ENCODE data around the gene SRCIN1.
"Not testable (repeated sequence)": the region's sequence is repeated elsewhere in the genome, so short reads cannot be mapped to it uniquely, and the experiment has no call there.

Gene SRCIN1

GRCh38 chr17:38507921-38508569, 97.7 kb downstream of the SRCIN1 start:
- in situ Hi-C loops (cut with HindIII; ENCODE audit: low pct_ligation_motif_present, low pct_unique_long_range_greater_than_20kb, low sequenced_read_pairs): no loop called here
- DNase-seq: no peak

- no peak for DNase-seq
- in situ Hi-C loops (cut with HindIII; ENCODE audit: low pct_ligation_motif_present, low pct_unique_long_range_greater_than_20kb, low sequenced_read_pairs): no loop called here
These were observed 98.3 kb downstream of the SRCIN1 start for GRCh38 chr17:38507436-38507835.

GRCh38 chr17:38504216-38504615, 101.5 kb downstream of the SRCIN1 start:
- in situ Hi-C loops (cut with HindIII; ENCODE audit: low pct_ligation_motif_present, low pct_unique_long_range_greater_than_20kb, low sequenced_read_pairs): no loop called here
- no peak for DNase-seq

- in situ Hi-C loops (cut with HindIII; ENCODE audit: low pct_ligation_motif_present, low pct_unique_long_range_greater_than_20kb, low sequenced_read_pairs); DNase-seq: not testable (repeated sequence)
These were observed 102.4 kb downstream of the SRCIN1 start for GRCh38 chr17:38503286-38503913.

GRCh38 chr17:38501718-38502117, 104.0 kb downstream of the SRCIN1 start:
- DNase-seq; in situ Hi-C loops (cut with HindIII; ENCODE audit: low pct_ligation_motif_present, low pct_unique_long_range_greater_than_20kb, low sequenced_read_pairs): not testable (repeated sequence)

- in situ Hi-C loops (cut with HindIII; ENCODE audit: low pct_ligation_motif_present, low pct_unique_long_range_greater_than_20kb, low sequenced_read_pairs); DNase-seq: not testable (repeated sequence)
These were observed 106.5 kb downstream of the SRCIN1 start for GRCh38 chr17:38499230-38499629.

- no peak for DNase-seq
- in situ Hi-C loops (cut with HindIII; ENCODE audit: low pct_ligation_motif_present, low pct_unique_long_range_greater_than_20kb, low sequenced_read_pairs): no loop called here
These were observed 107.4 kb downstream of the SRCIN1 start for GRCh38 chr17:38498353-38498752.

- DNase-seq; in situ Hi-C loops (cut with HindIII; ENCODE audit: low pct_ligation_motif_present, low pct_unique_long_range_greater_than_20kb, low sequenced_read_pairs): not testable (repeated sequence)
These were observed 108.1 kb downstream of the SRCIN1 start for GRCh38 chr17:38497656-38498055.

GRCh38 chr17:38494152-38494551, 111.6 kb downstream of the SRCIN1 start:
- DNase-seq; in situ Hi-C loops (cut with HindIII; ENCODE audit: low pct_ligation_motif_present, low pct_unique_long_range_greater_than_20kb, low sequenced_read_pairs): not testable (repeated sequence)

GRCh38 chr17:38492067-38493040, 113.4 kb downstream of the SRCIN1 start:
- peak; percentile 86 for DNase-seq
- in situ Hi-C loops (cut with HindIII; ENCODE audit: low pct_ligation_motif_present, low pct_unique_long_range_greater_than_20kb, low sequenced_read_pairs): not testable (repeated sequence)

GRCh38 chr17:38491346-38492066, 114.2 kb downstream of the SRCIN1 start:
- in situ Hi-C loops (cut with HindIII; ENCODE audit: low pct_ligation_motif_present, low pct_unique_long_range_greater_than_20kb, low sequenced_read_pairs); DNase-seq: not testable (repeated sequence)

- in situ Hi-C loops (cut with HindIII; ENCODE audit: low pct_ligation_motif_present, low pct_unique_long_range_greater_than_20kb, low sequenced_read_pairs); DNase-seq: not testable (repeated sequence)
These were observed 116.0 kb downstream of the SRCIN1 start for GRCh38 chr17:38489774-38490173.

- DNase-seq; in situ Hi-C loops (cut with HindIII; ENCODE audit: low pct_ligation_motif_present, low pct_unique_long_range_greater_than_20kb, low sequenced_read_pairs): not testable (repeated sequence)
These were observed 120.0 kb downstream of the SRCIN1 start for GRCh38 chr17:38485681-38486298.

GRCh38 chr17:38485146-38485468, 120.6 kb downstream of the SRCIN1 start:
- no peak for DNase-seq
- in situ Hi-C loops (cut with HindIII; ENCODE audit: low pct_ligation_motif_present, low pct_unique_long_range_greater_than_20kb, low sequenced_read_pairs): no loop called here

- peak; percentile 70 for DNase-seq
- in situ Hi-C loops (cut with HindIII; ENCODE audit: low pct_ligation_motif_present, low pct_unique_long_range_greater_than_20kb, low sequenced_read_pairs): not testable (repeated sequence)
These were observed 121.3 kb downstream of the SRCIN1 start for GRCh38 chr17:38484242-38485145.

- DNase-seq; in situ Hi-C loops (cut with HindIII; ENCODE audit: low pct_ligation_motif_present, low pct_unique_long_range_greater_than_20kb, low sequenced_read_pairs): not testable (repeated sequence)
These were observed 123.1 kb downstream of the SRCIN1 start for GRCh38 chr17:38482700-38483043.

- DNase-seq; in situ Hi-C loops (cut with HindIII; ENCODE audit: low pct_ligation_motif_present, low pct_unique_long_range_greater_than_20kb, low sequenced_read_pairs): not testable (repeated sequence)
These were observed 123.6 kb downstream of the SRCIN1 start for GRCh38 chr17:38482039-38482699.

Data from ACHN (cell line).